MV-4-11 (cell line): ENCODE measurements around the gene BHLHE40.

ENCODE experiments used
- DNase-seq: peaks from one replicate; lab custom pipeline; 2025; lab: John Stamatoyannopoulos, UW

BHLHE40 gene

GRCh38 chr3:5001135-5001534 lies 21.9 kb downstream of the BHLHE40 start:
- no peak for DNase-seq

GRCh38 chr3:5001805-5002173 lies 22.6 kb downstream of the BHLHE40 start:
- DNase-seq: no peak

GRCh38 chr3:5002174-5002870 lies 23.1 kb downstream of the BHLHE40 start:
- DNase-seq: peak; percentile 61

- DNase-seq: no peak
These were observed 23.6 kb downstream of the BHLHE40 start for GRCh38 chr3:5002871-5003247.

GRCh38 chr3:5004319-5005152 lies 25.3 kb downstream of the BHLHE40 start:
- no peak for DNase-seq

GRCh38 chr3:5005367-5005766 lies 26.1 kb downstream of the BHLHE40 start:
- DNase-seq: no peak

- peak; percentile 41 for DNase-seq
These were observed 27.5 kb downstream of the BHLHE40 start for GRCh38 chr3:5006755-5007202.

GRCh38 chr3:5007873-5008272 lies 28.6 kb downstream of the BHLHE40 start:
- no peak for DNase-seq

GRCh38 chr3:5009506-5010109 lies 30.4 kb downstream of the BHLHE40 start:
- no peak for DNase-seq

- no peak for DNase-seq
These were observed 30.9 kb downstream of the BHLHE40 start for GRCh38 chr3:5010140-5010539.

- DNase-seq: peak; percentile 38
These were observed 31.7 kb downstream of the BHLHE40 start for GRCh38 chr3:5010706-5011554.

GRCh38 chr3:5011555-5012256 lies 32.5 kb downstream of the BHLHE40 start:
- peak; percentile 87 for DNase-seq

GRCh38 chr3:5012367-5012766 lies 33.1 kb downstream of the BHLHE40 start:
- DNase-seq: peak; percentile 74

GRCh38 chr3:5013021-5013906 lies 34.0 kb downstream of the BHLHE40 start:
- DNase-seq: peak; percentile 79

GRCh38 chr3:5014391-5014790 lies 35.2 kb downstream of the BHLHE40 start:
- DNase-seq: no peak

- DNase-seq: no peak
These were observed 35.8 kb downstream of the BHLHE40 start for GRCh38 chr3:5015056-5015455.

GRCh38 chr3:5016211-5017161 lies 37.2 kb downstream of the BHLHE40 start:
- peak; percentile 91 for DNase-seq

- peak; percentile 29 for DNase-seq
These were observed 38.8 kb downstream of the BHLHE40 start for GRCh38 chr3:5017925-5018531.
